Bronchial epithelial cell (primary cell): ENCODE measurements around the gene DSG4. TPM values are rescaled to one million over a fixed set of nuclear protein-coding genes. Genes with fewer than 3 reads are reported as not detected.

Source experiments
- DNase-seq: peaks from one replicate; pipeline ENCODE4 v3.0.0-alpha.2; 2010; ENCODE audit warnings: low read depth
- FAIRE-seq: peaks from 2 replicates; lab custom pipeline; 2011; peaks lifted over from hg19 to GRCh38; lab: Jason Lieb, UNC
- H3K27me3 ChIP-seq: 2 replicates; pipeline ENCODE4 v1.5.1; 2011; ENCODE audit warnings: low read length; ENCODE audit not compliant: control insufficient read depth, insufficient read depth
- H3K36me3 ChIP-seq: 2 replicates; pipeline ENCODE4 v1.5.1; 2011; ENCODE audit warnings: low read length; ENCODE audit not compliant: control insufficient read depth, insufficient read depth
- H3K4me3 ChIP-seq: 2 replicates; pipeline ENCODE4 v1.5.1; 2011; ENCODE audit warnings: mild to moderate bottlenecking, low read depth, low read length, control low read depth
- total RNA-seq: library from RNA; depleted of rRNA; stranded (reverse); fragments of >200 nt; gene quantifications from 2 replicates; pipeline ENCODE4 v1.2.1, GENCODE V29; 2014
- TF ChIP-seq, protein P1 (sequence below): IDR thresholded peaks from 2 replicates; pipeline ENCODE4 v1.5.1; 2011; ENCODE audit warnings: mild to moderate bottlenecking, moderate library complexity, low read length, control low read depth, inconsistent platforms; ENCODE audit not compliant: insufficient read depth, severe bottlenecking

DSG4 gene
- total RNA-seq, 1 donor from 2014 or later, result not detected

DNA sequence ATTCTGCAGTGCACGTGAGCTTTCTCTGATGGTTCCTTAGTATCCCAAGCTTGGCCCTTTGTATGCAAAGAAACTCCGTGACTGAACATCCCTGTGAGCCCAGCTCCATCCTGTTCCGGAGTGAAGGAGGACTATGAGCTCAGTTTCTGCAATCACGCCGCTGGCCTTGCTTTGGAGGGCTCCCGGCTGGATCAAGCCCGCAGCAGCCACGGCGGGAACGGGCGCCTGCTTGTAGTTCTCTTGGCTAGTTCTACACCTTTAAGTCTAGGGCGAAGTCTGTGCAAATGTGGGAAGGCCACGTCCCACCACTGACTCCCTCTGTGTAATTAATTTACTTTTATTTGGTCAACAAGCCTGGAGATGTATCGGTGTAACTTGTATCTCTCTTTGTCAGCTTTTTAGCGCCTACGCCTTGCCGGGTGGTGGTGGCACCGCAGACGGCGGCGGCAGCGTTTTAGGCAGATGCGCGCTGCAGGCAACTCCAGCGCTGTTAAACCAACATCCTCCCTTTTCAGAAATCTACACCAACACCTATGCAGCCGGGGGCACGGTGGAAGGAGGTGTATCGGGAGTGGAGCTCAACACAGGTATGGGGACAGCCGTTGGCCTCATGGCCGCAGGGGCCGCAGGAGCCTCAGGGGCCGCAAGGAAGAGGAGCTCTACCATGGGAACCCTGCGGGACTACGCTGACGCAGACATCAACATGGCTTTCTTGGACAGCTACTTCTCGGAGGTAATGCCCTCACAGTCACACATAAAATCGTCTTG is 34.3 kb downstream of the DSG4 start:
- TF ChIP-seq, protein P1, sequence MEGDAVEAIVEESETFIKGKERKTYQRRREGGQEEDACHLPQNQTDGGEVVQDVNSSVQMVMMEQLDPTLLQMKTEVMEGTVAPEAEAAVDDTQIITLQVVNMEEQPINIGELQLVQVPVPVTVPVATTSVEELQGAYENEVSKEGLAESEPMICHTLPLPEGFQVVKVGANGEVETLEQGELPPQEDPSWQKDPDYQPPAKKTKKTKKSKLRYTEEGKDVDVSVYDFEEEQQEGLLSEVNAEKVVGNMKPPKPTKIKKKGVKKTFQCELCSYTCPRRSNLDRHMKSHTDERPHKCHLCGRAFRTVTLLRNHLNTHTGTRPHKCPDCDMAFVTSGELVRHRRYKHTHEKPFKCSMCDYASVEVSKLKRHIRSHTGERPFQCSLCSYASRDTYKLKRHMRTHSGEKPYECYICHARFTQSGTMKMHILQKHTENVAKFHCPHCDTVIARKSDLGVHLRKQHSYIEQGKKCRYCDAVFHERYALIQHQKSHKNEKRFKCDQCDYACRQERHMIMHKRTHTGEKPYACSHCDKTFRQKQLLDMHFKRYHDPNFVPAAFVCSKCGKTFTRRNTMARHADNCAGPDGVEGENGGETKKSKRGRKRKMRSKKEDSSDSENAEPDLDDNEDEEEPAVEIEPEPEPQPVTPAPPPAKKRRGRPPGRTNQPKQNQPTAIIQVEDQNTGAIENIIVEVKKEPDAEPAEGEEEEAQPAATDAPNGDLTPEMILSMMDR, result no peak
- FAIRE-seq (no peak), DNase-seq (no peak)
- H3K36me3 ChIP-seq, result no peaks in the 10 kb centered on the region
- no peak overlapping the region for H3K4me3 ChIP-seq
- no peaks in the 10 kb centered on the region for H3K27me3 ChIP-seq

DNA sequence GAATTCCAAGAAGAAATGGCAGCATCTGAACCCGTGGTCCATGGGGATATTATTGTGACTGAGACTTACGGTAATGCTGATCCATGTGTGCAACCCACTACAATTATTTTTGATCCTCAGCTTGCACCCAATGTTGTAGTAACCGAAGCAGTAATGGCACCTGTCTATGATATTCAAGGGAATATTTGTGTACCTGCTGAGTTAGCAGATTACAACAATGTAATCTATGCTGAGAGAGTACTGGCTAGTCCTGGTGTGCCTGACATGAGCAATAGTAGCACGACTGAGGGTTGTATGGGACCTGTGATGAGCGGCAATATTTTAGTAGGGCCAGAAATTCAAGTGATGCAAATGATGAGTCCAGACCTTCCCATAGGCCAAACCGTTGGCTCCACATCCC is 36.6 kb downstream of the DSG4 start:
- H3K27me3 ChIP-seq, result no peaks in the 10 kb centered on the region
- FAIRE-seq (no peak), DNase-seq (no peak)
- H3K36me3 ChIP-seq, result no peaks in the 10 kb centered on the region
- H3K4me3 ChIP-seq, result no peak overlapping the region
- TF ChIP-seq, protein P1, result no peak

DNA sequence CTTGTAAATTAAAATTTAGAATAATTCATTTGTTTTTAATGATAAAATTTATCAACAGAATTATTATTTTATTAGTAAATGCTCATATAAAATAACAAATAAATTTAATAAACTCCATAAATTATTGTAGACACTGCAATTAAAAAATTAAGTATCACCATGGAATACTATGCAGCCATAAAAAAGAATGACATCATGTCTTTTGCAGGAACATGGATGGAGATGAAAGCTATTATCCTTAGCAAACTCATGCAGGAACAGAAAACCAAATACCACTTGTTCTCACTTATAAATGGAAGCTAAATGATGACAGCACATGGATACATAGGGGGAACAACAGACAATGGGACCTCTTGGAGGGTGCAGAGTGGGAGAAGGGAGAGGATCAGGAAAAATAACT is 41.3 kb downstream of the DSG4 start:
- DNase-seq (no peak), FAIRE-seq (no peak)
- Histone ChIP-seq H3K27me3 (no peaks in the 10 kb centered on the region), H3K4me3 (no peak overlapping the region), H3K36me3 (no peaks in the 10 kb centered on the region)
- TF ChIP-seq, protein P1, result no peak

DNA sequence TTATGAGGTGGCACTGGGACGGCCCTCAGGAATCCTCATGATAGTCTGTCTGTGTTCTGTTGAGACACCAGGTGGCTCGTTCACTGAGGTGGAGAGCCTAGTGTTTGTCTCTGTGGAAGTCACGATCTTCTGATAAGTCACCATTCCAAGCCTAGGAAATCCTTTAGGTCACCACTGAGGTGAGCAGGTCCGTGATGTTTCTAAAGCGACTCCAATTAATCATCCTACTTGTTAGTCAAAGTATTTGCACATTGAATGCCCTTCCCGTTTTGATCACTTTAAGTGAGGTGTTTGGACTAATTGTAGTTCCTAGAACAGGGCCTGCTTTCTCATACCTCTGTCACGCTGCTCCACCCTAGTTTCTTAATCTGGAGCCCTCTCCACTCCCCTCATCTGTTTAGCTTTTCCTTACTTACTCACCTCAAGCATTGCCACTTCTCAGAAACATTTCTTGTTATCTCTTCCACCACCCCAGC is 42.9 kb downstream of the DSG4 start:
- no peaks in the 10 kb centered on the region for H3K27me3 ChIP-seq
- H3K36me3 ChIP-seq, result no peaks in the 10 kb centered on the region
- TF ChIP-seq, protein P1, result peak; percentile 9
- H3K4me3 ChIP-seq, result no peak overlapping the region
- DNase-seq (peak; percentile 98), FAIRE-seq (peak; percentile 98)

DNA sequence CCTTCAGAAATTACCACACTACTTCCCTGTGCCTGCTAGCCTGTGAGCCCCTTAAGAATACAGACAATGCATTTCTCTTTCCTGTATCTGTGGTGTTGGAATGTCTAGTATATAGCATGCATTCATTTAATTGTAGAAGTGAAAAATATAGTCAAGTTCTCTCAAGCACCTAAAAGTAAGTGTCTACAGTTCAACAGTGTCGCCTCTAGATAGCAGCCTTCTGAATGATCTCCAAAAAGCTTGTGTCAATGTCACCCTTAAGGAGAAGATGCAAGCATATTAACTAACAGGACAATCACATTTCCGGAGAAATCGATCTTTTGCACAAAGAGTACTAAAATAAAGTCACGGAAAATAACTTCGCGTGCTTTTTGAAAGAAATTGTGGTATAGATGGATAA is 43.5 kb downstream of the DSG4 start:
- TF ChIP-seq, protein P1, result no peak
- FAIRE-seq, result no peak
- Histone ChIP-seq H3K4me3 (no peak overlapping the region), H3K36me3 (no peaks in the 10 kb centered on the region), H3K27me3 (no peaks in the 10 kb centered on the region)
- DNase-seq, result no peak
